Calu3 (cell line): Measurements from ENCODE around the gene C1QC. TPM values are rescaled to one million over a fixed set of nuclear protein-coding genes. Genes with fewer than 3 reads are reported as not detected.

Experiments
- BruUV-seq: library from RNA; stranded (reverse); fragments of 400-500 nt; replicated peaks from 2 replicates; lab custom pipeline; 2021; lab: Mats Ljungman, UMichigan
- CTCF ChIA-PET: fragments of 300-600 bp; sonication (Branson Sonifier 250); formaldehyde crosslinking; loops from one replicate; lab custom pipeline; 2022; ENCODE audit warnings: antibody characterized with exemption; lab: Charles Lee
- DNase-seq: peaks from one replicate; pipeline ENCODE4 v3.0.0; 2022
- H3K27ac Mint-ChIP-seq: one replicate; pipeline ENCODE4 v1.8.0; 2022; ENCODE audit warnings: mixed read lengths; ENCODE audit not compliant: unreplicated experiment
- H3K27me3 Mint-ChIP-seq: one replicate; pipeline ENCODE4 v1.8.0; 2022; ENCODE audit warnings: mixed read lengths; ENCODE audit not compliant: unreplicated experiment
- H3K36me3 Mint-ChIP-seq: one replicate; pipeline ENCODE4 v1.8.0; 2022; ENCODE audit warnings: mild to moderate bottlenecking, moderate library complexity, mixed read lengths; ENCODE audit not compliant: insufficient read depth, unreplicated experiment
- H3K4me1 Mint-ChIP-seq: one replicate; pipeline ENCODE4 v1.8.0; 2022; ENCODE audit warnings: mild to moderate bottlenecking, low read depth, mixed read lengths; ENCODE audit not compliant: unreplicated experiment
- H3K4me3 Mint-ChIP-seq: one replicate; pipeline ENCODE4 v1.8.0; 2022; ENCODE audit warnings: mild to moderate bottlenecking, low read depth, moderate library complexity, mixed read lengths; ENCODE audit not compliant: unreplicated experiment
- H3K9me3 Mint-ChIP-seq: one replicate; pipeline ENCODE4 v1.8.0; 2022; ENCODE audit warnings: low read depth, mixed read lengths; ENCODE audit not compliant: unreplicated experiment
- CTCF ChIP-seq: fragments of 200-600 bp; IDR thresholded peaks from one replicate; pipeline ENCODE4 v1.8.0; 2022; ENCODE audit warnings: antibody characterized with exemption; ENCODE audit not compliant: unreplicated experiment
- intact Hi-C: fragments of 100-400 bp; cut with micrococcal nuclease; formaldehyde crosslinking; loops from one replicate; pipeline ENCODE4 v1.10.0; 2022; ENCODE audit not compliant: unreplicated experiment
- total RNA-seq: library from RNA; stranded (reverse); gene quantifications from 2 replicates; pipeline ENCODE4 v1.2.3, GENCODE V29; 2022

The C1QC gene
- total RNA-seq, 1 experiment from 2014 or later = not detected

DNA sequence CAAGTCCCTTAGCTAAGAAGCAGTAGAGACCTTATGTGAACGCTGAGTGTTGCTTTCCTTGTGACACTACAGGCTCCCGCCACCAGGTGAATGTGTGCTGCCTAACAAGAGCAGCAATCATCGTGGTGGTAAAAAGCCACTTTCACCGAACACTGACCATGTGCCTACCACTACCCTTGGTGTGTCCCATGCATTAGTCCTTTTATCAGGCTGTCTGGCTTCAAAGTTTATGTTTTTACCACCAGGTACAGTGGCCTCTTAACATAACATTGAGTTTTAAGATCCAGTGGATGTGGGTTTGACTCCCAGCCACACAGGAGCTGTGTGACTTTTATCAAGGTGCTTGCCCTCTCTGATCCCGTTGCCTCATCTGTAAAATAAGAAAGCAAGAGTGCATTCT, 11.3 kb downstream of the C1QC start:
- Mint-ChIP-seq H3K4me3 (no peak overlapping the region), H3K36me3 (no peaks in the 10 kb centered on the region), H3K27ac (no peak overlapping the region), H3K4me1 (no peaks in the 10 kb centered on the region), H3K9me3 (no peaks in the 10 kb centered on the region), H3K27me3 (peaks cover 100% of the 10 kb centered on the region)
- BruUV-seq = no TSS peak
- DNase-seq = no peak
- CTCF ChIA-PET = interaction anchor here (0.6 to 0.7 kb wide), 2 partner anchors 226 to 240 kb away, joined by 3 read pairs; no protein-coding TSS in a partner anchor
- TF ChIP-seq CTCF = no peak
- intact Hi-C loops = no loop called here

DNA sequence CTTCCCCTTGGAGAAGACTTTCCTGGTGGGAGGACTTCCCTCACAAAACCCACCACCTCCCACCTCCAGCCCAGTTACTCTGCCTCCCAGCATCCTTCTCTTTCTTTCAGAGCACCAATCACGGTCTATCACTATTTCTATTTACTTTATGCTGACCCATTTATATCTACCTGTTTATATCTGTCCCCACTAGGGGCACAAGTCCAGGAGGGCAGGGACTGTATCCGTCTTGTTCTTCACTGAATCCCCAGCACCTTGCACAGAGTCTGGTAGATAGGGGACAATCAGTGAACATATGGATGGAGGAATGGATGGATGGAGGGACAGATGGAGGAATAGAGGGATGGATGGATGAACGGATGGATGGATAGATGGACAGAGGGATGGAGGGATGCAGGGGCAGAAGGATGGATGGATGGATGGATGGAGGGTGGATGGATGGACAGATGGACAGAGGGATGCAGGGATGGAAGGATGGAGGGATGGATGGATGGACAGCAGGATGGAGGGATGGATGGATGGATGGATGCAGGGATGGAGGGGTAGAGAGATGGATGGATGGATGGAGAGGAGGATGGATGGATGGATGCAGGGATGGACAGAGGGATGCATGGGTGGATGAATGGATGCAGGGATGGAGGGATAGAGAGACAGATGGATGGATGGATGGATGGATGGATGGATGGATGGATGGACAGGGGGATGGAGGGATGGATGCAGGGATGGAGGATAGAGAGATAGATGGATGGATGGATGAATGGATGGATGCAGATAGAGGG, 15.1 kb downstream of the C1QC start:
- Mint-ChIP-seq H3K4me1 (no peaks in the 10 kb centered on the region), H3K36me3 (no peaks in the 10 kb centered on the region), H3K27ac (no peak overlapping the region), H3K9me3 (no peaks in the 10 kb centered on the region), H3K27me3 (peaks cover 99% of the 10 kb centered on the region), H3K4me3 (no peak overlapping the region)
- DNase-seq = no peak
- CTCF ChIA-PET = no interaction called here
- TF ChIP-seq CTCF = peak; percentile 25
- intact Hi-C loops = no loop called here
- no TSS peak for BruUV-seq

DNA sequence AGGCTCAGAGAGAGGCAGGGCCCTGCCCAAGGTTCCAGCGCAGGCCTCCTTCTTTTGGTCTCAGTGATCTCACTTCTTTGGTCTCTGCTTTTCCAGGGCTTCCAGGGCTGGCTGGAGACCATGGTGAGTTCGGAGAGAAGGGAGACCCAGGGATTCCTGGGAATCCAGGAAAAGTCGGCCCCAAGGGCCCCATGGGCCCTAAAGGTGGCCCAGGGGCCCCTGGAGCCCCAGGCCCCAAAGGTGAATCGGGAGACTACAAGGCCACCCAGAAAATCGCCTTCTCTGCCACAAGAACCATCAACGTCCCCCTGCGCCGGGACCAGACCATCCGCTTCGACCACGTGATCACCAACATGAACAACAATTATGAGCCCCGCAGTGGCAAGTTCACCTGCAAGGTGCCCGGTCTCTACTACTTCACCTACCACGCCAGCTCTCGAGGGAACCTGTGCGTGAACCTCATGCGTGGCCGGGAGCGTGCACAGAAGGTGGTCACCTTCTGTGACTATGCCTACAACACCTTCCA, 17.3 kb downstream of the C1QC start:
- H3K27me3 Mint-ChIP-seq = peaks cover 98% of the 10 kb centered on the region
- no TSS peak for BruUV-seq
- no peak overlapping the region for H3K27ac Mint-ChIP-seq
- no peaks in the 10 kb centered on the region for H3K4me1 Mint-ChIP-seq
- TF ChIP-seq CTCF = no peak
- DNase-seq = no peak
- H3K9me3 Mint-ChIP-seq = no peaks in the 10 kb centered on the region
- CTCF ChIA-PET = no interaction called here
- no peaks in the 10 kb centered on the region for H3K36me3 Mint-ChIP-seq
- no peak overlapping the region for H3K4me3 Mint-ChIP-seq
- intact Hi-C loops = no loop called here

GRCh38 chr1:22661880-22662279, 18.4 kb downstream of the C1QC start:
- Mint-ChIP-seq H3K9me3 (no peaks in the 10 kb centered on the region), H3K36me3 (no peaks in the 10 kb centered on the region), H3K4me3 (no peak overlapping the region), H3K27me3 (peaks cover 89% of the 10 kb centered on the region), H3K27ac (no peak overlapping the region), H3K4me1 (no peaks in the 10 kb centered on the region)
- intact Hi-C loops = no loop called here
- TF ChIP-seq CTCF = no peak
- CTCF ChIA-PET = no interaction called here
- no peak for DNase-seq
- no TSS peak for BruUV-seq
